K562 treated with DMSO at 1 percent for 48 hours (cell line): ENCODE measurements around the gene SERPINE3. TPM values are rescaled to one million over a fixed set of nuclear protein-coding genes. Genes with fewer than 3 reads are reported as not detected.

Experiments used
- total RNA-seq: library from RNA; unstranded; fragments of 300-600 nt; gene quantifications from 2 replicates; pipeline ENCODE4 v1.2.3, GENCODE V29; 2022; ENCODE audit warnings: low replicate concordance; ENCODE audit errors: extremely low read depth

Gene SERPINE3
- not detected in 2 replicates for total RNA-seq

GRCh38 chr13:51339354-51339753 lies at the start of gene SERPINE3:
Gene SERPINE3, plus strand, starts transcription at chr13:51339691. Its CDS starts 1,401 bp downstream, at chr13:51341092.

Other genes starting within 250 kb of the SERPINE3 start
- gene C13orf42, start 228.4 kb upstream of the SERPINE3 start, total RNA-seq = not detected in 2 replicates
- gene FAM124A, start 117.3 kb upstream of the SERPINE3 start, total RNA-seq = not detected in 2 replicates
- gene INTS6, start 113.3 kb downstream of the SERPINE3 start, total RNA-seq = not detected in 2 replicates
- not detected in 2 replicates for gene WDFY2, start 244.8 kb downstream of the SERPINE3 start, total RNA-seq